Left ventricle myocardium superior (tissue), 1 donor: Measurements from ENCODE around the gene MUC21. TPM values are rescaled to one million over a fixed set of nuclear protein-coding genes. Genes with fewer than 3 reads are reported as not detected.
"Not testable (repeated sequence)": the region's sequence is repeated elsewhere in the genome, so short reads cannot be mapped to it uniquely, and the experiment has no call there.

ENCODE experiments used
- ATAC-seq: fragments of 200-7000 bp; cut with Tn5 transposase; one replicate; pipeline ENCODE4 v1.9.1; 2020; ENCODE audit warnings: mild to moderate bottlenecking, moderate library complexity
- DNase-seq: peaks from one replicate; pipeline ENCODE4 v3.0.0-alpha.2; 2020
- intact Hi-C: fragments of 100-400 bp; cut with micrococcal nuclease; formaldehyde crosslinking; loops from one replicate; pipeline ENCODE4 v1.11.0; 2022
- total RNA-seq: library from RNA; stranded (reverse); fragmentation: NEBNext Ultra II Directional; extraction: Animal tissue kit (Norgen Biotek cat#: 25700); gene quantifications from one replicate; pipeline ENCODE4 v1.2.1, GENCODE V29; 2021
- donor health status: DM: no; HTN: yes; CAD: no; lungs with severe emphysema.

Gene MUC21
- total RNA-seq, 1 donor from 2014 or later: not detected

- ATAC-seq (no peak), DNase-seq (no peak)
- intact Hi-C loops: no loop called here
Measured at GRCh38 chr6:30965140-30965601, 18.3 kb upstream of the MUC21 start.

DNA sequence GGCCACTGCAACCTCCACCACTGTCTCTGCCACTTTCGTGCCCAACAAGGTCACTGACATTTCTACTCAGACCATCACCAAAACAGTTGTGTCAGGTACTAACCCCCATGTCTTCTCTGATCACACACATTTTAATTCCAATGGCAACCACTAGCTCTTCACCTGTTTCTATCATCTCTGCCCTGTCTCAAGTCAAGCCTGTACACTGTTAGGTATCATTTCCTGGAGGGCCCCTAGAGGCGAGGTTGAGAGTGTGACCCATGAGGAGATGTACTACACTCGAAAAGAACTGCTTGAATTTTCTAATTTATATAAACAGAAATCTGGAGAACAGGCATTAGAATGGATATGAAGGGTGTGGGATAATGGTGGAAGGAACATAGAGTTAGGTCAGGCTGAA, 17.4 kb upstream of the MUC21 start:
- no peak for ATAC-seq
- intact Hi-C loops: no loop called here
- DNase-seq: no peak

- ATAC-seq, intact Hi-C loops, DNase-seq: not testable (repeated sequence)
Measured at GRCh38 chr6:30969171-30969570, 14.3 kb upstream of the MUC21 start.

GRCh38 chr6:30970946-30971345, 12.6 kb upstream of the MUC21 start:
- DNase-seq (no peak), ATAC-seq (no peak)
- intact Hi-C loops: no loop called here

- intact Hi-C loops: no loop called here
- DNase-seq (no peak), ATAC-seq (no peak)
Measured at GRCh38 chr6:30972816-30973215, 10.7 kb upstream of the MUC21 start.

GRCh38 chr6:30974490-30975252, 8.8 kb upstream of the MUC21 start:
- ATAC-seq (no peak), DNase-seq (no peak)
- intact Hi-C loops: no loop called here

DNA sequence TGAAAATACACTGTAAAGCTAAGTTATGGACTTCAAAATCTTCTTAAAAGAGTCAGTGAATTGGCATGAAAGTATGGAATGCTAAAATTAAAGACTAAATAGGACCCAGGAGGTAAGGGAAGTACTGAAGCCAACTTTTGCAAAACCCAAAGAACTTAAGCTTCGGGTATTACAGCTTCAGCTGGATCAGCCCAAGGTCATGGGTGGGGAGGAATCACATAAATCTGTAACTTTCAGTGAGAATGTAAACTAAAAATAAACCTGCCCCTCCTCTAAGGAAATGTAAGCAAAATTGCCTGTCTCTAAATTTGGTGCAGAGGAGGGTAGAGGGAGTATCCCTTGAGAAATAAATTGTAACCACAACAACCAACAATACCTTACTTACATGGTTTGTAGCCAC, 4.4 kb upstream of the MUC21 start:
- intact Hi-C loops: no loop called here
- DNase-seq (no peak), ATAC-seq (no peak)

DNA sequence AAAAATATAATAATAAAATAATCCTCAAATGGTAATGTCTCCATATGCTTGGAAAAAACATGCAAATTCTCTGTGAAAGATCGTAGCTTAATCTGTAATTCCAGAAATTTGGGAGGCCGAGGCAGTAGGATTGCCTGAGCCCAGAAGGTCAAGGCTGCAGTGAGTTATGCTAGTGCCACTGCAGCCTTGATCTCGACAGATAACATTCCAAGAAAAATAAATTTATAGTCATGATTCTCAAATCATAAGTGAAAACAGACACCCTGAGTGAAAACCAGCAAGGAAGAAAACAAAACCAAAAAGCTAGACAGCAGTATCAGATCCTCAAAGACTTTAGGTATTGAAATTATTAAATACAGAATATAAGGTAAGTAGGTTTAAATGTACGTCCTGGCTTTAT, 3.8 kb upstream of the MUC21 start:
- no peak for ATAC-seq
- DNase-seq: no peak
- intact Hi-C loops: no loop called here

- intact Hi-C loops: no loop called here
- DNase-seq (no peak), ATAC-seq (peak; percentile 84)
Measured at GRCh38 chr6:30981942-30982772, 1.4 kb upstream of the MUC21 start.

DNA sequence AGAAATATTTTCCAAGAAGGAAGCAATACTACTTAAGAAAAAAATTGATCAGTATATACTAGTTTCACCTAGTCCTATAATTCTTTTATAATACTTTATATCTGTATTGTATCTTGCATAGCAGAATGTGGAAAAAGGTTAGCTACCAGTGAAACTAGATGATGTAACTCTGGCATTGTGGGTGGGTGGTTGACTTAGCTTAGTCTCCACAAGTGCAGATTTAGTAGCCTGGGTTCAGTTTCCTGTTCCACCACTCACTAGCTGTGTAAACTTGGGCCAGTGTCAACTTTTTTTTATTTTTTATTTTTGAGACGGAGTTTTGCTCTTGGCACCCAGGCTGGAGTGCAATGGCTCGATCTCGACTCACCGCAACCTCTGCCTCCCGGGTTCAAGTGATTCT, 2.0 kb downstream of the MUC21 start:
- no peak for ATAC-seq
- no peak for DNase-seq
- intact Hi-C loops: no loop called here

DNA sequence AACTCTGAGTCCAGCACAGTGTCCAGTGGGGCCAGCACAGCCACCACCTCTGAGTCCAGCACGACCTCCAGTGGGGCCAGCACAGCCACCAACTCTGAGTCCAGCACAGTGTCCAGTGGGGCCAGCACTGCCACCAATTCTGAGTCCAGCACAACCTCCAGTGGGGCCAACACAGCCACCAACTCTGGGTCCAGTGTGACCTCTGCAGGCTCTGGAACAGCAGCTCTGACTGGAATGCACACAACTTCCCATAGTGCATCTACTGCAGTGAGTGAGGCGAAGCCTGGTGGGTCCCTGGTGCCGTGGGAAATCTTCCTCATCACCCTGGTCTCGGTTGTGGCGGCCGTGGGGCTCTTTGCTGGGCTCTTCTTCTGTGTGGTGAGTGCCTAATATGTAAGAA, 3.8 kb downstream of the MUC21 start:
- ATAC-seq (no peak), DNase-seq (no peak)
- intact Hi-C loops: no loop called here

DNA sequence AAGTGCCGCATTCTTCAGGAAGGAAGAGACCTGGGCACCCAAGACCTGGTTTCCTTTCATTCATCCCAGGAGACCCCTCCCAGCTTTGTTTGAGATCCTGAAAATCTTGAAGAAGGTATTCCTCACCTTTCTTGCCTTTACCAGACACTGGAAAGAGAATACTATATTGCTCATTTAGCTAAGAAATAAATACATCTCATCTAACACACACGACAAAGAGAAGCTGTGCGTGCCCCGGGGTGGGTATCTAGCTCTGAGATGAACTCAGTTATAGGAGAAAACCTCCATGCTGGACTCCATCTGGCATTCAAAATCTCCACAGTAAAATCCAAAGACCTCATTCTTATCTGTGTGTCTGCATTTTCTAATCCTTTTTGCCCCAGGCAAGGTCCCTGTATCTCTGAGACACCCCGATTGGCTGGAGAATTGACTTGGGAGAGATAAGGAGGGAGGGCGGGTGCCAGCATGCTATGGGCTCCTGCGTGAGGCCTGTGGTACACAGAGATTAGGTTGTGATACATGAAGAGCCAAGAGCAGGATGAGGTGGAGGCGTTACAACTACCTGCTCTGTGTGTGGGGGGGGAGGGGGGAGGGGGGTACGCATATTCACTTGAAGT, 4.8 kb downstream of the MUC21 start:
- DNase-seq: no peak
- intact Hi-C loops: no loop called here
- ATAC-seq: no peak

DNA sequence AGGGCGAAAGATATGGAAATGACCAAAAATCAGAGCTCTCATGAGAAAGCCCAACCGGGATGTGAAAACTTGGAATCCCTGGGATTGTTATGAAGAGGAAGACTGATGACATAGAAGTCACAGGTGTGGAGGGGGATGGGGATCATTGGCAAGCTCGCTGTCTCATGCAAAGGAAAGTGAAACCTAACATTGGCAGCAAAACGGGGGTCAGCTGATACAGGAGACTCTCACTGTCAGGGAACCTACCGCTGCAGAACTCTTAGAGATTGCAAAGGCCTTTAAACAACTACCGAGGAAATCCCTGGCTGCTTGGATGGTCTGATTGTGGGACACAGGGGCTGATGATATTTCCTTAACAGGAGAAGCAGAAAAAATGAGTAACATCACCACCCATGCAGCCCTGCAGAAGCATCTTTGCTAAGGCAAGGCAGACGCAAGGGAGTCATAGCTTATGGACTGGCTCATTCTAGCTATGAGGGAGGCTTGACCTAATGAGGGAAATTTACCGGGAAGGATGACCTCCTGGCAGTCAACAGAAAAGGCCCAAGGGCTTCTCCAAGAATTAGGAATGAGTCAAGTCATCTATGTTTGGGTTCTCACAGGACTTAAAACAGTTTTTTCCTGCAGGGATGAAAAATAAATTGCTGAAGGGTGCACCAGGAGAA, 7.0 kb downstream of the MUC21 start:
- ATAC-seq (no peak), DNase-seq (no peak)
- intact Hi-C loops: no loop called here

DNA sequence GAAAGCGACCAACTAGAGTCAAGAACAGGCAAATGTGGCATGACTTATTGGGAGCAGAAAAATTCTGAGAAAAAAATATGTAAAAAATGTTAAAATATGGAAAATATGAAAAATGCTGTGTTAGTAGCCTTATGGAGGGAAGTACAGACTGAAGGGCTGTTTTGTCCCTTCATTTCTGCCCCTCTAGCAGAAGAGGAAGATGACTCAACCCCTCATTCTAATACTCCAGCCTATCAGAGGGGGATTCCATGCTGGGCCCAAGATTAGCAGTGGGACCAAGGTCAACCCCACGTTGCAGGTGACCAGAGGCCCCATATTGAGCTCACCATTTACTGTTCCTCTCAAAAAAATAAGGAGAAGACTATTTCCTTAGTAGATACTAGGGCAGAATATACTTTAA, 8.4 kb downstream of the MUC21 start:
- ATAC-seq (no peak), DNase-seq (no peak)
- intact Hi-C loops: no loop called here

DNA sequence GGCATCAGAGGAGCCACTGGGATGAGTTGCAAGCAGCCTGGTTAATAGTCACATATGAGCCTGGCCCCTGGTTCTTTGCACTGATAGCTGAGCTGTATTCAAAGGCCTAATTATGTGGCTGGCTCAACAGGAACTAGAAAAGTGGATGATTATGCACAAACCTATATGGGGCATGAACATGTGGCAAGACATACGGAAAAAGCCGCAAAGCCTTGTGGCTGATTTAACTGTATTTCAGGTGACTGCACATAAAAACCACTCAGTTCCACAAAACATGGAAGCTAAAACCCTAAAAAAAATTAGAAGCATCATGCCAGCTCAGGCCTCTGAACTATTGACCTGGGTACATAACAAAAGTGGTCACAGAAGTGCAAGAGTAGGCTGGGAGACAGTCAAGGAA, 13.8 kb downstream of the MUC21 start:
- no peak for DNase-seq
- ATAC-seq: no peak
- intact Hi-C loops: no loop called here

GRCh38 chr6:30998785-30999184, 15.3 kb downstream of the MUC21 start:
- DNase-seq: no peak
- no peak for ATAC-seq
- intact Hi-C loops: no loop called here

DNA sequence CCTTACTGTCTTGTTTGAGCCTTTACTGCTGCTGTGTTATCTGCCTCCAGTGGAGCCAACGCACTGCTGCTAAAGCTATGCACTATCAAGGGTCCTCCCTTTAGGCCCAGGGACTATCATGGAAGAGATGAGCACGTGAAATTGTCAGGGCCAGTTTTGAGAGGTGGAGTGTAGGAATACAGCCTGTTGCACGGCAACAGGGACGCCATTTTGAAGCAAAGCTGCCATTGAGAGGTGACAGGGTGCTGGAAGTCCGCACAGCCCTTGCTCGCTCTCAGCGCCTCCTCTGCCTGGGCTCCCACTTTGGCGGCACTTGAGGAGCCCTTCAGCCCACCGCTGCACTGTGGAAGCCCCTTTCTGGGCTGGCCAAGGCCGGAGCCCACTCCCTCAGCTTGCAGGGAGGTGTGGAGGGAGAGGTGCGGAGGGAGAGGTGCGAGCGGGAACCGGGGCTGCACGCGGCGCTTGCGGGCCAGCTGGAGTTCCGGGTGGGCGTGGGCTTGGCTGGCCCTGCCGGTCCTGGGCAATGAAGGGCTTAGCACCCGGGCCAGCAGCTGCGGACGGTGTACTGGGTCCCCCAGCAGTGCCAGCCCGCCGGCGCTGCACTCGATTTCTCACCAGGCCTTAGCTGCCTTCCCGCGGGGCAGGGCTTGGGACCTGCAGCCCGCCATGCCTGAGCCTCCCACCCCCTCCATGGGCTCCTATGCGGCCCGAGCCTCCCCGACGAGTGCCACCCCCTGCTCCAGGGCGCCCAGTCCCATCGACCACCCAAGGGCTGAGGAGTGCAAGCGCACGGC, 16.7 kb downstream of the MUC21 start:
- ATAC-seq, intact Hi-C loops, DNase-seq: not testable (repeated sequence)

GRCh38 chr6:31001281-31001888, 17.9 kb downstream of the MUC21 start:
- intact Hi-C loops: no loop called here
- no peak for ATAC-seq
- DNase-seq: no peak
